OCI-LY7 (cell line): ENCODE measurements around the gene SLC25A10. TPM values are rescaled to one million over a fixed set of nuclear protein-coding genes. Genes with fewer than 3 reads are reported as not detected.
A peak's percentile ranks its signal among the peaks of the same experiment; 100 is the strongest.

Source experiments
- BruUV-seq: library from RNA; stranded (reverse); fragments of 400-500 nt; replicated peaks from 2 replicates; lab custom pipeline; 2021; lab: Mats Ljungman, UMichigan
- CTCF ChIA-PET: fragments of 300-600 bp; sonication (Branson Sonifier 250); formaldehyde crosslinking; loops from one replicate; lab custom pipeline; 2022; ENCODE audit warnings: antibody characterized with exemption; ENCODE audit not compliant: unreplicated experiment; lab: Charles Lee
- POLR2A ChIA-PET: fragments of 300-600 bp; sonication (Branson Sonifier 250); formaldehyde crosslinking; loops from one replicate; lab custom pipeline; 2022; ENCODE audit warnings: antibody characterized with exemption; lab: Charles Lee
- DNase-seq: peaks from one replicate; pipeline ENCODE4 v3.0.0-alpha.2; 2015; ENCODE audit warnings: low spot score
- H2AFZ ChIP-seq: fragments of 200-600 bp; sonication (generic), shearing (Covaris generic); 2 replicates; pipeline ENCODE4 v1.6.1; 2014; ENCODE audit warnings: mild to moderate bottlenecking, antibody characterized with exemption, low read length, moderate library complexity
- H3K27ac ChIP-seq: fragments of 200-600 bp; sonication (generic); 2 replicates; pipeline ENCODE4 v1.5.1; 2014; ENCODE audit warnings: mixed run types, low read depth, mild to moderate bottlenecking, moderate library complexity, low read length, inconsistent platforms; ENCODE audit not compliant: poor library complexity, severe bottlenecking
- H3K36me3 ChIP-seq: fragments of 200-600 bp; sonication (generic); 2 replicates; pipeline ENCODE4 v1.6.1; 2014; ENCODE audit warnings: mild to moderate bottlenecking, antibody characterized with exemption, low read length, moderate library complexity, mixed read lengths; ENCODE audit not compliant: insufficient read depth
- H3K4me1 ChIP-seq: fragments of 200-600 bp; sonication (generic); 2 replicates; pipeline ENCODE4 v1.5.1; 2014; ENCODE audit warnings: mild to moderate bottlenecking, low read length; ENCODE audit not compliant: insufficient read depth, poor library complexity, severe bottlenecking
- H3K4me2 ChIP-seq: fragments of 200-600 bp; sonication (generic); 2 replicates; pipeline ENCODE4 v1.6.1; 2014; ENCODE audit warnings: mild to moderate bottlenecking, low read length
- H3K4me3 ChIP-seq: fragments of 200-600 bp; sonication (generic); 2 replicates; pipeline ENCODE4 v1.5.1; 2014; ENCODE audit warnings: mild to moderate bottlenecking, low read depth, low read length; ENCODE audit not compliant: poor library complexity, severe bottlenecking
- H3K79me2 ChIP-seq: fragments of 200-600 bp; sonication (generic); 2 replicates; pipeline ENCODE4 v1.6.1; 2016; ENCODE audit warnings: low read depth, mild to moderate bottlenecking, low read length, moderate library complexity, mixed read lengths; ENCODE audit not compliant: insufficient read depth
- H3K9me2 ChIP-seq: fragments of 200-600 bp; sonication (generic); 2 replicates; pipeline ENCODE4 v1.6.1; 2016; ENCODE audit warnings: mild to moderate bottlenecking, low read length, mixed read lengths; ENCODE audit not compliant: insufficient read depth
- H3K9me3 ChIP-seq: fragments of 200-600 bp; sonication (generic); 2 replicates; pipeline ENCODE4 v1.6.1; 2014; ENCODE audit warnings: mild to moderate bottlenecking, mixed run types, low read length, mixed read lengths
- H4K20me1 ChIP-seq: fragments of 200-600 bp; sonication (generic); 2 replicates; pipeline ENCODE4 v1.6.1; 2014; ENCODE audit warnings: mild to moderate bottlenecking, antibody characterized with exemption, low read length, moderate library complexity, mixed read lengths; ENCODE audit not compliant: insufficient read depth
- EZH2phosphoT487 ChIP-seq: fragments of 200-600 bp; sonication (generic); IDR thresholded peaks from 2 replicates; pipeline ENCODE4 v1.6.1; 2018; ENCODE audit warnings: low read depth, borderline replicate concordance, mild to moderate bottlenecking, mixed run types, antibody characterized with exemption, low read length, moderate library complexity, mixed read lengths
- intact Hi-C: fragments of 100-400 bp; cut with micrococcal nuclease; formaldehyde crosslinking; loops from one replicate; pipeline ENCODE4 v1.10.0; 2022; ENCODE audit not compliant: unreplicated experiment
- total RNA-seq, 2 experiments: library from RNA; depleted of rRNA in 1 of 2; stranded (reverse); fragments of >200 nt in 1 of 2; shearing (Covaris generic) in 1 of 2; gene quantifications; 2 replicates each; pipeline ENCODE4 v1.2.3, GENCODE V29; 2014 to 2022
- TF ChIP-seq, protein P1 (sequence below): fragments of 200-600 bp; sonication (generic); conservative IDR thresholded peaks from 2 replicates; pipeline ENCODE4 v1.5.1; 2014; ENCODE audit warnings: mild to moderate bottlenecking, antibody characterized with exemption, low read length, moderate library complexity, mixed read lengths

The SLC25A10 gene
- total RNA-seq, 2 experiments from 2014 or later: 45.6 to 46.9 TPM

DNA sequence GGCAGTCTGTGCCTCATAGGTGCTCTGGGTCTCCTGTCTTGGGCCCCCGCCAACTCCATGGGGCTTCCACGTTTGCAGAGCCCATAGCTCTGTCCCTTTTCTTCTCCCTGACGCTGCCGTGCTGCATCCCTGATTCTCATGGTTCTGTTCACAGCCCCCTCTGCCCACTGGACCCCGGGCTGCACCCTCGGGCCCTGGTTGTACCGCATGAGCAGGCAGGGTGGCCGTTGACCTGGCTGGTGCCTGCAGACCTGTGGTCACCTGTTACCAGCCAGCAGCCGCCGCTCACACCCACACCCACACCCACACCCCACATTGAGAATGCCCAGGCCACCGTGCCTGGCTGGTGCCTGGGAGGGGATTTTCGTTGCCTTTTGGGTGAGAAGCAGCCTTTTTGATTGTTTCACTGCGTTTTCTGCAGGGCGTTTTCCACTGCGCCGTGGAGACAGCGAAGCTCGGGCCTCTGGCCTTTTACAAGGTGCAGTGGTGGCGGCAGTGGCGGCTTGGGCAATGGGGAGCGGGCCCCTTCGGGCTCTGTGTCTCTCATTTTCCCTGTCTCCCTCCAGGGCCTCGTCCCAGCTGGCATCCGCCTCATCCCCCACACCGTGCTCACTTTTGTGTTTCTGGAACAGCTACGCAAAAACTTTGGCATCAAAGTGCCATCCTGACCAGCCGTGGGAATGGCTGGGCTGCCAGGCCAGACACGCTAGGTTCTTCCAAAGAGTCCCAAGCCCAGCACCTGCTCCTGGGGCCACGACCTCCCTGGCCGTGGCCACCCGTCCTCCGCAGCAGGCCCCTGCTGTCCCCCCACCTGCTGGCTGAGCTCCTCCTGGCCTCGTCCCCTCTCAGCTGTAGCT, 7.6 kb downstream of the SLC25A10 start:
- no peaks in the 10 kb centered on the region for H3K9me3 ChIP-seq
- H3K4me1 ChIP-seq: peaks cover 7% of the 10 kb centered on the region
- ChIA-PET CTCF (no interaction called here), POLR2A (no interaction called here)
- H3K4me2 ChIP-seq: no peak overlapping the region
- H3K27ac ChIP-seq: no peak overlapping the region
- no peaks in the 10 kb centered on the region for H3K9me2 ChIP-seq
- TF ChIP-seq, protein P1, sequence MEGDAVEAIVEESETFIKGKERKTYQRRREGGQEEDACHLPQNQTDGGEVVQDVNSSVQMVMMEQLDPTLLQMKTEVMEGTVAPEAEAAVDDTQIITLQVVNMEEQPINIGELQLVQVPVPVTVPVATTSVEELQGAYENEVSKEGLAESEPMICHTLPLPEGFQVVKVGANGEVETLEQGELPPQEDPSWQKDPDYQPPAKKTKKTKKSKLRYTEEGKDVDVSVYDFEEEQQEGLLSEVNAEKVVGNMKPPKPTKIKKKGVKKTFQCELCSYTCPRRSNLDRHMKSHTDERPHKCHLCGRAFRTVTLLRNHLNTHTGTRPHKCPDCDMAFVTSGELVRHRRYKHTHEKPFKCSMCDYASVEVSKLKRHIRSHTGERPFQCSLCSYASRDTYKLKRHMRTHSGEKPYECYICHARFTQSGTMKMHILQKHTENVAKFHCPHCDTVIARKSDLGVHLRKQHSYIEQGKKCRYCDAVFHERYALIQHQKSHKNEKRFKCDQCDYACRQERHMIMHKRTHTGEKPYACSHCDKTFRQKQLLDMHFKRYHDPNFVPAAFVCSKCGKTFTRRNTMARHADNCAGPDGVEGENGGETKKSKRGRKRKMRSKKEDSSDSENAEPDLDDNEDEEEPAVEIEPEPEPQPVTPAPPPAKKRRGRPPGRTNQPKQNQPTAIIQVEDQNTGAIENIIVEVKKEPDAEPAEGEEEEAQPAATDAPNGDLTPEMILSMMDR: no peak
- no peak for TF ChIP-seq EZH2phosphoT487
- H2AFZ ChIP-seq: no peak overlapping the region
- peaks cover 27% of the 10 kb centered on the region for H3K36me3 ChIP-seq
- no peak overlapping the region for H3K4me3 ChIP-seq
- BruUV-seq: no TSS peak
- no peaks in the 10 kb centered on the region for H3K79me2 ChIP-seq
- H4K20me1 ChIP-seq: no peaks in the 10 kb centered on the region
- intact Hi-C loops: no loop called here
- no peak for DNase-seq

DNA sequence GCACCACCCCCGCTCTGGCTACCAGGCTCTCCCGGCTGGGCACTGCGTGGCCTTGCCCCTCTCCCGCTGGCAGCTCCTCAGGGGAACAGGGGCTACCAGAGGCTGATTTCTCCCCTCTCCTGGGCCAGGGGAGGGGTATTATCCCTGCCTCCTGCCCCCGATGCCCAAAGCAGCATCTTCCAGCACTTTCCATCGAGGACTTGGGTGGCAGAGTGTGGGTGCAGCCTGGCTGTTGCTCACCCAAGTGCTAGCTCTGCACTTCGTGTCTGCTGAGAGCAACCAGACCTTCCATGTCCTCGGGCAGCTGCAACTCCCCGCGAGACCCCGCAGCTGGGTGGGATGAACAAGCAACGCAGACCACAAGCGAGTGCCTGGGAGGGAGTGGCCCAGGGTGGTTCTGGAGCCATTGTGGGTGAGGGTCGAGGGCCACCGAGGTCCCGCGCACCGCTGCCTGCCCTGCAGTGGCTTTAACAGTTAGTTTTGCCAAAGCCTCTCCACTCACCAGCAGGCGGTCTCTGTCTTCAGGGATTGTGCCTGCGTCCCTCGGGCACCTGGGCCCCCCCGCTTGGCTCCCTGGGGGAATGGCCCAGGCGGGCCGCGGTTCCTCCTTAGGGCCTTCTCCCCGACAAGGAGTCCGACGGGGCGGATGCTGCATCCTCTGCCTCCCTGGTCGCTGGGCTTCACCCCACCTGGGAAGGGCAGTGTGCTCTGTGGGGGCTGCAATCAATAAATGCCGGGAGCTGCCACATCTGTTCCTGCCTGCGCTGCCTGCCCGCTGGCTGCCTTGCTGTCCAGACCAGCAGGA, 8.4 kb downstream of the SLC25A10 start:
- Histone ChIP-seq H3K9me3 (no peaks in the 10 kb centered on the region), H3K36me3 (peaks cover 27% of the 10 kb centered on the region), H3K79me2 (no peaks in the 10 kb centered on the region), H3K4me1 (peaks cover 7% of the 10 kb centered on the region), H3K4me2 (no peak overlapping the region), H4K20me1 (no peaks in the 10 kb centered on the region), H3K9me2 (no peaks in the 10 kb centered on the region), H2AFZ (no peak overlapping the region), H3K4me3 (no peak overlapping the region), H3K27ac (no peak overlapping the region)
- DNase-seq: no peak
- TSS peak; percentile 34 for BruUV-seq
- ChIA-PET POLR2A (interaction anchor here (0.6 to 0.7 kb wide), 2 partner anchors 85 to 87 kb away, joined by 3 to 5 read pairs; no protein-coding TSS in a partner anchor), CTCF (no interaction called here)
- TF ChIP-seq, protein P1: no peak
- TF ChIP-seq EZH2phosphoT487: no peak
- intact Hi-C loops: no loop called here
